ENCODE measurements around the gene EFCAB10.

The EFCAB10 gene

DNA sequence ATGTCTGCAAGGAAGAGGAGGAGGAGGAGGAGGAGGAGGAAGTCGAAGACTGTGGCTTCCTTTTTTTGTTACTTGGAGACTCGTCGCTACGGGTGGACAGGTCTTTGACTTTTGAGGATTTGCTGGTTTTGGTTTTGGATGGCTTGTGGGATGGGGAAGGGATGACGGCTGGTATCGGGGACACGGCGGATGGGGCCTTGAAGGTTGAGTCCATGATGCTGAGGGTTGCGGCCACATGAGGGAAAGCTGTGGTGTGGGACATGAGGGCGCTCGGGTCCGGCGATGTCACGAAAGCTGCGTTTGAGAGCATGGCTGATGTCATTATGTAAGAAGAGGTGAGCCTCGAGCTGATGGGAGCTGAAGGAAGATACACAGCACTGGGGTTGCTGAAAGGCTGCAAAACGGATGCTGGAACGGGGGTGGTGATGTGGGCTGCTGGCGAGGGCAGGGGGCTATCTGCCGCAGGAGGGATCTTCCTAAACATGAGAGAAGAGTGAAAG is 33.1 kb upstream of the EFCAB10 start:
- TF ChIP-seq CTCF (IDR thresholded peaks at IDR 0.05), result no peak
- H3K36me3 ChIP-seq, result peaks cover 87% of the 10 kb centered on the region
- no peaks in the 10 kb centered on the region for H3K4me1 ChIP-seq (ENCODE audit: control insufficient read depth in 1 of 2, insufficient read depth in 1 of 2, low read depth in 1 of 2, low read length in 1 of 2)
- H3K27ac ChIP-seq, result no peak overlapping the region
- H3K4me3 ChIP-seq (ENCODE audit: low read depth in 1 of 2, low read length in 1 of 2), result no peak overlapping the region
- H3K9me3 ChIP-seq, result no peaks in the 10 kb centered on the region
- no peaks in the 10 kb centered on the region for H3K27me3 ChIP-seq

GRCh38 chr7:105613611-105614330 is 32.5 kb upstream of the EFCAB10 start:
- H3K4me3 ChIP-seq (ENCODE audit: low read depth in 1 of 2, low read length in 1 of 2), result no peak overlapping the region
- H3K36me3 ChIP-seq, result peaks cover 85% of the 10 kb centered on the region
- TF ChIP-seq CTCF (IDR thresholded peaks at IDR 0.05), result no peak
- no peaks in the 10 kb centered on the region for H3K9me3 ChIP-seq
- H3K4me1 ChIP-seq (ENCODE audit: control insufficient read depth in 1 of 2, insufficient read depth in 1 of 2, low read depth in 1 of 2, low read length in 1 of 2), result no peaks in the 10 kb centered on the region
- no peaks in the 10 kb centered on the region for H3K27me3 ChIP-seq
- no peak overlapping the region for H3K27ac ChIP-seq

DNA sequence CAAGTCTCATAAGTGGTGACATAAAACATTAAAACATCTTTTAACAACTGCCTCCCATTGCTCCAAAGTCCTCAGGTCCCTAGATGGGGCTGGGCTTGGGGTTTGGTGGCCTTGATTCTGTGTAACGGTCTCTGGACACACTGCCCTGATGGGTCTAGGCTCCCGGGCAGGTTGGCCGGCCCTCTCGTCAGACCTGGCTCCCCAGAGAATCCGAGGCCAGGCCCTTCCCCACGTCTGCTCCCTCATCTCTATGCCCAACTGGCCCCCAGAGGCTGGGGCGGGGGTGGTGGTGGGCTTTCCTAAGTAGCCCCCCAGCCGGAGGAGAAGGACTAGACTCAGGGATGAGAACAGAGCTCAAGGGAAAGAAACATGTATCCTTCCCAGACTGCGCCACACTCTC is 31.5 kb upstream of the EFCAB10 start:
- no peak overlapping the region for H3K4me3 ChIP-seq (ENCODE audit: low read depth in 1 of 2, low read length in 1 of 2)
- TF ChIP-seq CTCF (IDR thresholded peaks at IDR 0.05), result no peak
- H3K27me3 ChIP-seq, result no peaks in the 10 kb centered on the region
- no peaks in the 10 kb centered on the region for H3K9me3 ChIP-seq
- H3K36me3 ChIP-seq, result peaks cover 85% of the 10 kb centered on the region
- no peak overlapping the region for H3K27ac ChIP-seq
- H3K4me1 ChIP-seq (ENCODE audit: control insufficient read depth in 1 of 2, insufficient read depth in 1 of 2, low read depth in 1 of 2, low read length in 1 of 2), result no peaks in the 10 kb centered on the region

DNA sequence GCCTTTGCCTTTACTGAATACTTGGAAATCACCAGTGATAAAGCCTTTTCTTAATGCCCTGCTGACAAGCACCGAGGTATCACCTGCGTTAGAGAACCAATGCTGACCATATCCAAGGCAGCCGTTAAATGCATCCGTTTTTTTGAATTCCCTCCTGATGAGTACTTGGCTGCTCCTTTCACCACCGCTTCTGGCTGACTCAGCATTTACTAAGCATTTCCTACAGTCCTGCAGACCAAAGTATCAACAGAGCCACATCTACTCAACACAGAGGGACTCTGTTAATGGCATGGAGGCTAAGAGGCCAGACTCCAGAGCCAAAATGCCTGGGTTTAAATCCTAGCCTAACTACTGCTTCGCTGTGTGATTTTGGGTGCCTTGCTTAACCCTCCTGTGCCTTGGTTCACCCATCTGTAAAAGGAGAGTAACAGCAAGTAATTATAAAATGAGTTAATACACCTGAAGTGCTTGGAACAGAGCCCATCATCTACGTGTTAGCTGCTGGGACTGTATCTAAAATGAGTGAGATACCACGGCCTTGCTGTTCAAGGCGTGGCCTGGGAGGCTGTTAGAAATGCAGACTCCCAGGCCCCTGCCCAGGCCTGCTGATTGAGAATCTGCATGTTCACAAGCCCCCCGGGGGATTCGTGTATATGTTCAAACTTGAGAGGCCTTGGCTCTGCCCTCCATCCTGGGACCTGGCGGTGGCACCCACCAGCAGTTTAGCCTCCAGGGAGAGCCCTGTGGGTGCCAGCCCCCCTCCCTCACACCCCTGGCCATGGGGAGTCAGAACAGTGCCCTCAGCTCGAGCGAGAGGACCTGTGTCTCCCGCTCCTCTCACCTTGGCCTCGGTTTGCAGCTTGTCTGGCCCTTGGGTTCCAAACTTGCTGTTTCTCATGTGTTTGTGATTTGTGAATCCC is 30.8 kb upstream of the EFCAB10 start:
- Histone ChIP-seq H3K27me3 (no peaks in the 10 kb centered on the region), H3K4me1 (ENCODE audit: control insufficient read depth in 1 of 2, insufficient read depth in 1 of 2, low read depth in 1 of 2, low read length in 1 of 2) (no peaks in the 10 kb centered on the region), H3K27ac (no peak overlapping the region), H3K36me3 (peaks cover 85% of the 10 kb centered on the region), H3K4me3 (ENCODE audit: low read depth in 1 of 2, low read length in 1 of 2) (no peak overlapping the region), H3K9me3 (no peaks in the 10 kb centered on the region)
- TF ChIP-seq CTCF (IDR thresholded peaks at IDR 0.05), result no peak

DNA sequence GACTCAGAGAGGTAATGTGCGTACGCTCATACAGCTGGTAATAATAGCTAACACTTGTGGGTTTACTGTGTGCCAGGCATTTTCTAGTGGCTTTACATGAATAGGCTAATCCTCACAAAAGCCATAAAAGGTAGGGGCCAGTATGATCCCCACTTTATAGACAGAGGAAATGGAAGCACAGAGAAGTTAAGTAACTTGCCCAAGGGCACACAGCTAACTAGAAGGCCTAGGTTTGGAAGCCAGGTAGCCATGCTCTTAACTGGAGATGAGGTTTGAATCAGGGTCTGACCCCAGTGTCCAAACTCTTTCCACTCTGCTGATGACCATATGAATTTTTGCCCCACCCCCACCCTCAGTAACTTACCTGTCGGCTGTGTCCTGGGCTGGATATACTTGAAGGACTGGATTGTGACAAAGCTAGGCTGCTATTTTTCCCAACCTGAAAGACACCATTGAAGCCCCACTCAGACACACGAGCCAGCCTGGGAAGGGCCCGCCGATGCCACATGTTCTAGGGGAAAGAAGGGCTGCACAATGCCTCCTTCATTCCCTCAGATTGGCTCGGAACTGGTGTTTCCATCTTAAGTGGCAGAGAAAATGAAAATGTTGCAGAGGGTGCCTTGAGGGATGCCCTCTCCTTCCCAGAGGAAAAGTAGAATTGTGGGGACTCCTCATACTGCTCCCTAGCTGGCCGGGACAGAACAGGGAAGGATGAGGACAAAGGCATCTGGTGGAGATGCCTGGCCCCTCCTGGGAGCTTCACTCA is 29.1 kb upstream of the EFCAB10 start:
- H3K27me3 ChIP-seq, result no peaks in the 10 kb centered on the region
- no peak overlapping the region for H3K4me3 ChIP-seq (ENCODE audit: low read depth in 1 of 2, low read length in 1 of 2)
- H3K36me3 ChIP-seq, result peaks cover 78% of the 10 kb centered on the region
- no peaks in the 10 kb centered on the region for H3K4me1 ChIP-seq (ENCODE audit: control insufficient read depth in 1 of 2, insufficient read depth in 1 of 2, low read depth in 1 of 2, low read length in 1 of 2)
- no peak for TF ChIP-seq CTCF (IDR thresholded peaks at IDR 0.05)
- no peak overlapping the region for H3K27ac ChIP-seq
- no peaks in the 10 kb centered on the region for H3K9me3 ChIP-seq

Data from neutrophil (primary cell).